ENCODE measurements around the gene LARP1B. TPM values are rescaled to one million over a fixed set of nuclear protein-coding genes. Genes with fewer than 3 reads are reported as not detected.
"Not testable (repeated sequence)": the region's sequence is repeated elsewhere in the genome, so short reads cannot be mapped to it uniquely, and the experiment has no call there.

LARP1B gene
- total RNA-seq, 1 donor from 2014 or later: 19.9 TPM

DNA sequence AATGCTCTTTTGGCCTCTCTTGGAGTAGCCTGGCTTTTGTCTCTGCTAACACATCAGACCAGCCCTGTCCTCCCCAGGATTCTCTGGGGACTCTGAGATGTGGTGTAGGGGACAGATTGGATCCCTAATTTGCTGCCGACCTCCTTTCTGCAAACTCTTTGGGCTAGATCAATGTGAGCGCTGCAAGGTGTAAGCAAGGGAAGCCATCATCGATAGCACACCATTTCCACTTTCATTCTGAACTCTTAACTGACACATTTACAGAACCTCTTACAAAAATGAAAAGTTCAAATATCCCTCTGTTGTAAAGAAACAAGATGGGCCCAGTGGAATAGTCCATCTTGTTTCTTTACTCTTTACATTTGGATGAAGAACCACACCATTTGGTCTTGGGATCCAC is 179.9 kb downstream of the LARP1B start:
- peaks cover 25% of the 10 kb centered on the region for H3K9me3 Mint-ChIP-seq
- DNase-seq (ENCODE audit: low spot score in 2 of 2, unreplicated experiment in 2 of 2): no peak
- H3K27ac Mint-ChIP-seq: no peak overlapping the region
- no peaks in the 10 kb centered on the region for H3K4me1 Mint-ChIP-seq
- TF ChIP-seq, protein P1, sequence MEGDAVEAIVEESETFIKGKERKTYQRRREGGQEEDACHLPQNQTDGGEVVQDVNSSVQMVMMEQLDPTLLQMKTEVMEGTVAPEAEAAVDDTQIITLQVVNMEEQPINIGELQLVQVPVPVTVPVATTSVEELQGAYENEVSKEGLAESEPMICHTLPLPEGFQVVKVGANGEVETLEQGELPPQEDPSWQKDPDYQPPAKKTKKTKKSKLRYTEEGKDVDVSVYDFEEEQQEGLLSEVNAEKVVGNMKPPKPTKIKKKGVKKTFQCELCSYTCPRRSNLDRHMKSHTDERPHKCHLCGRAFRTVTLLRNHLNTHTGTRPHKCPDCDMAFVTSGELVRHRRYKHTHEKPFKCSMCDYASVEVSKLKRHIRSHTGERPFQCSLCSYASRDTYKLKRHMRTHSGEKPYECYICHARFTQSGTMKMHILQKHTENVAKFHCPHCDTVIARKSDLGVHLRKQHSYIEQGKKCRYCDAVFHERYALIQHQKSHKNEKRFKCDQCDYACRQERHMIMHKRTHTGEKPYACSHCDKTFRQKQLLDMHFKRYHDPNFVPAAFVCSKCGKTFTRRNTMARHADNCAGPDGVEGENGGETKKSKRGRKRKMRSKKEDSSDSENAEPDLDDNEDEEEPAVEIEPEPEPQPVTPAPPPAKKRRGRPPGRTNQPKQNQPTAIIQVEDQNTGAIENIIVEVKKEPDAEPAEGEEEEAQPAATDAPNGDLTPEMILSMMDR (IDR thresholded peaks at IDR 0.05; ENCODE audit: unreplicated experiment): no peak
- no peaks in the 10 kb centered on the region for H3K27me3 Mint-ChIP-seq (ENCODE audit: low read depth)
- H3K36me3 Mint-ChIP-seq: peaks cover 3% of the 10 kb centered on the region
- H3K4me3 Mint-ChIP-seq: no peak overlapping the region

- H3K9me3 Mint-ChIP-seq: peaks cover 29% of the 10 kb centered on the region
- H3K4me1 Mint-ChIP-seq: no peaks in the 10 kb centered on the region
- H3K27ac Mint-ChIP-seq: no peak overlapping the region
- TF ChIP-seq, protein P1 (IDR thresholded peaks at IDR 0.05; ENCODE audit: unreplicated experiment): no peak
- H3K36me3 Mint-ChIP-seq: peaks cover 3% of the 10 kb centered on the region
- H3K4me3 Mint-ChIP-seq: no peak overlapping the region
- H3K27me3 Mint-ChIP-seq (ENCODE audit: low read depth): no peaks in the 10 kb centered on the region
- DNase-seq (ENCODE audit: low spot score in 2 of 2, unreplicated experiment in 2 of 2): no peak
Measured at GRCh38 chr4:128241425-128241913, 180.4 kb downstream of the LARP1B start.

GRCh38 chr4:128241981-128242380 is 180.9 kb downstream of the LARP1B start:
- Mint-ChIP-seq H3K4me1 (no peaks in the 10 kb centered on the region), H3K9me3 (peaks cover 33% of the 10 kb centered on the region), H3K27ac (no peak overlapping the region), H3K4me3 (no peak overlapping the region), H3K36me3 (peaks cover 4% of the 10 kb centered on the region), H3K27me3 (ENCODE audit: low read depth) (no peaks in the 10 kb centered on the region)
- TF ChIP-seq, protein P1 (IDR thresholded peaks at IDR 0.05; ENCODE audit: unreplicated experiment): no peak
- no peak for DNase-seq (ENCODE audit: low spot score in 2 of 2, unreplicated experiment in 2 of 2)

DNA sequence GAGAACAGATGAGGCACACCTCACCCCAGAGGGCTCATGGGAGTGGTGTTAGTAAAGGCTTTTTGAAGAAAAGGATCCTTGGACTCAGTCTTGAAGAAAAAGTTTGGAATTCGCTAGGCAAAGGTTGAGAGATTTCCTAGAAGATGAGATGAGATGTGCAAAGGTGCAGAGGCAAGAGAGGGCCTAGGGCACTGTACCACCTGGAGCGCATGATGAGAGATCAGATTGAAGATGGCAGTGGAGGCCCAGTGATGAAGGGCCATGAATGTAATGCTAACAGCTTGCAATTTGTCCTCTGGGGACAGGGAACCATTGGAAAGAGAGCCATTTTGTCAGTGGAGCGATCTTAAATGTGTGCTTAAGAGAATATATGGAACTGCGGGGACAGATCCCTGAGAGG is 181.5 kb downstream of the LARP1B start:
- TF ChIP-seq, protein P1 (IDR thresholded peaks at IDR 0.05; ENCODE audit: unreplicated experiment): no peak
- no peaks in the 10 kb centered on the region for H3K4me1 Mint-ChIP-seq
- no peaks in the 10 kb centered on the region for H3K27me3 Mint-ChIP-seq (ENCODE audit: low read depth)
- DNase-seq (ENCODE audit: low spot score in 2 of 2, unreplicated experiment in 2 of 2): no peak
- H3K4me3 Mint-ChIP-seq: no peak overlapping the region
- peaks cover 34% of the 10 kb centered on the region for H3K9me3 Mint-ChIP-seq
- no peak overlapping the region for H3K27ac Mint-ChIP-seq
- H3K36me3 Mint-ChIP-seq: peaks cover 4% of the 10 kb centered on the region

GRCh38 chr4:128244379-128244778 is 183.3 kb downstream of the LARP1B start:
- no peak overlapping the region for H3K4me3 Mint-ChIP-seq
- no peak for DNase-seq (ENCODE audit: low spot score in 2 of 2, unreplicated experiment in 2 of 2)

GRCh38 chr4:128245391-128245790 is 184.3 kb downstream of the LARP1B start:
- H3K27ac Mint-ChIP-seq; DNase-seq (ENCODE audit: low spot score in 2 of 2, unreplicated experiment in 2 of 2); H3K27me3 Mint-ChIP-seq (ENCODE audit: low read depth); H3K36me3 Mint-ChIP-seq; H3K4me3 Mint-ChIP-seq; H3K4me1 Mint-ChIP-seq: not testable (repeated sequence)
- peaks cover 46% of the 10 kb centered on the region for H3K9me3 Mint-ChIP-seq

More at GRCh38 chr4:128244379-128244778, 183.3 kb downstream of the LARP1B start:
- no peaks in the 10 kb centered on the region for H3K4me1 Mint-ChIP-seq
- TF ChIP-seq, protein P1 (IDR thresholded peaks at IDR 0.05; ENCODE audit: unreplicated experiment): no peak
- H3K27ac Mint-ChIP-seq: no peak overlapping the region
- H3K9me3 Mint-ChIP-seq: peaks cover 44% of the 10 kb centered on the region
- peaks cover 5% of the 10 kb centered on the region for H3K36me3 Mint-ChIP-seq
- H3K27me3 Mint-ChIP-seq (ENCODE audit: low read depth): no peaks in the 10 kb centered on the region
